ENCODE measurements around the gene WDR33.

WDR33 gene

GRCh38 chr2:127733816-127734537, 77.0 kb downstream of the WDR33 start:
- no peaks in the 10 kb centered on the region for H3K4me1 ChIP-seq (ENCODE audit: insufficient read depth, low read length)
- peaks cover 17% of the 10 kb centered on the region; the same call in 1 of the 2 replicates for H3K36me3 ChIP-seq (ENCODE audit: insufficient read depth, low read depth, low read length)
- H3K9me3 ChIP-seq (ENCODE audit: insufficient read depth, low read depth, low read length), result no peaks in the 10 kb centered on the region
- H3K9ac ChIP-seq (ENCODE audit: low read depth, low read length), result no peak overlapping the region
- H3K27ac ChIP-seq (ENCODE audit: low read length), result no peak overlapping the region
- H3K27me3 ChIP-seq (ENCODE audit: insufficient read depth, low read length), result no peaks in the 10 kb centered on the region
- H3K4me3 ChIP-seq (ENCODE audit: low read length), result no peak overlapping the region

GRCh38 chr2:127733113-127733815, 77.7 kb downstream of the WDR33 start:
- no peak overlapping the region for H3K9ac ChIP-seq (ENCODE audit: low read depth, low read length)
- H3K36me3 ChIP-seq (ENCODE audit: insufficient read depth, low read depth, low read length), result peaks cover 10% of the 10 kb centered on the region; the same call in 1 of the 2 replicates
- H3K27me3 ChIP-seq (ENCODE audit: insufficient read depth, low read length), result no peaks in the 10 kb centered on the region
- no peak overlapping the region for H3K27ac ChIP-seq (ENCODE audit: low read length)
- no peaks in the 10 kb centered on the region for H3K9me3 ChIP-seq (ENCODE audit: insufficient read depth, low read depth, low read length)
- no peaks in the 10 kb centered on the region for H3K4me1 ChIP-seq (ENCODE audit: insufficient read depth, low read length)
- no peak overlapping the region for H3K4me3 ChIP-seq (ENCODE audit: low read length)

- Histone ChIP-seq H3K36me3 (ENCODE audit: insufficient read depth, low read depth, low read length) (peaks cover 36% of the 10 kb centered on the region), H3K9ac (ENCODE audit: low read depth, low read length) (no peak overlapping the region)
Observed at GRCh38 chr2:127726158-127726880, 84.7 kb downstream of the WDR33 start.

GRCh38 chr2:127722807-127723206, 88.2 kb downstream of the WDR33 start:
- Histone ChIP-seq H3K9ac (ENCODE audit: low read depth, low read length) (no peak overlapping the region), H3K36me3 (ENCODE audit: insufficient read depth, low read depth, low read length) (peaks cover 71% of the 10 kb centered on the region), H3K4me3 (ENCODE audit: low read length) (no peak overlapping the region), H3K4me1 (ENCODE audit: insufficient read depth, low read length) (no peaks in the 10 kb centered on the region), H3K27me3 (ENCODE audit: insufficient read depth, low read length) (no peaks in the 10 kb centered on the region), H3K27ac (ENCODE audit: low read length) (no peak overlapping the region), H3K9me3 (ENCODE audit: insufficient read depth, low read depth, low read length) (no peaks in the 10 kb centered on the region)

More at GRCh38 chr2:127726158-127726880, 84.7 kb downstream of the WDR33 start:
- Histone ChIP-seq H3K9me3 (ENCODE audit: insufficient read depth, low read depth, low read length) (no peaks in the 10 kb centered on the region), H3K27me3 (ENCODE audit: insufficient read depth, low read length) (no peaks in the 10 kb centered on the region), H3K4me3 (ENCODE audit: low read length) (no peak overlapping the region), H3K27ac (ENCODE audit: low read length) (no peak overlapping the region), H3K4me1 (ENCODE audit: insufficient read depth, low read length) (no peaks in the 10 kb centered on the region)

- Histone ChIP-seq H3K4me3 (ENCODE audit: low read length) (no peak overlapping the region), H3K4me1 (ENCODE audit: insufficient read depth, low read length) (no peaks in the 10 kb centered on the region), H3K9ac (ENCODE audit: low read depth, low read length) (no peak overlapping the region), H3K27ac (ENCODE audit: low read length) (no peak overlapping the region), H3K36me3 (ENCODE audit: insufficient read depth, low read depth, low read length) (peaks cover 80% of the 10 kb centered on the region), H3K27me3 (ENCODE audit: insufficient read depth, low read length) (no peaks in the 10 kb centered on the region), H3K9me3 (ENCODE audit: insufficient read depth, low read depth, low read length) (no peaks in the 10 kb centered on the region)
Observed at GRCh38 chr2:127721978-127722355, 89.0 kb downstream of the WDR33 start.

- Histone ChIP-seq H3K4me1 (ENCODE audit: insufficient read depth, low read length) (no peaks in the 10 kb centered on the region), H3K9ac (ENCODE audit: low read depth, low read length) (no peak overlapping the region), H3K4me3 (ENCODE audit: low read length) (no peak overlapping the region), H3K27me3 (ENCODE audit: insufficient read depth, low read length) (no peaks in the 10 kb centered on the region), H3K36me3 (ENCODE audit: insufficient read depth, low read depth, low read length) (peaks cover 85% of the 10 kb centered on the region), H3K27ac (ENCODE audit: low read length) (no peak overlapping the region), H3K9me3 (ENCODE audit: insufficient read depth, low read depth, low read length) (no peaks in the 10 kb centered on the region)
Observed at GRCh38 chr2:127721311-127721977, 89.5 kb downstream of the WDR33 start.

GRCh38 chr2:127719301-127720218, 91.4 kb downstream of the WDR33 start:
- Histone ChIP-seq H3K36me3 (ENCODE audit: insufficient read depth, low read depth, low read length) (peaks cover 92% of the 10 kb centered on the region), H3K4me3 (ENCODE audit: low read length) (no peak overlapping the region), H3K9me3 (ENCODE audit: insufficient read depth, low read depth, low read length) (no peaks in the 10 kb centered on the region), H3K27ac (ENCODE audit: low read length) (no peak overlapping the region), H3K27me3 (ENCODE audit: insufficient read depth, low read length) (no peaks in the 10 kb centered on the region), H3K4me1 (ENCODE audit: insufficient read depth, low read length) (no peaks in the 10 kb centered on the region; the same call in 1 of the 2 replicates), H3K9ac (ENCODE audit: low read depth, low read length) (no peak overlapping the region)

GRCh38 chr2:127718271-127718670, 92.7 kb downstream of the WDR33 start:
- Histone ChIP-seq H3K36me3 (ENCODE audit: insufficient read depth, low read depth, low read length) (peaks cover 96% of the 10 kb centered on the region), H3K9me3 (ENCODE audit: insufficient read depth, low read depth, low read length) (no peaks in the 10 kb centered on the region), H3K27ac (ENCODE audit: low read length) (no peak overlapping the region), H3K9ac (ENCODE audit: low read depth, low read length) (no peak overlapping the region), H3K27me3 (ENCODE audit: insufficient read depth, low read length) (no peaks in the 10 kb centered on the region), H3K4me3 (ENCODE audit: low read length) (no peak overlapping the region), H3K4me1 (ENCODE audit: insufficient read depth, low read length) (no peaks in the 10 kb centered on the region; the same call in 1 of the 2 replicates)

- Histone ChIP-seq H3K9ac (ENCODE audit: low read depth, low read length) (no peak overlapping the region), H3K4me3 (ENCODE audit: low read length) (no peak overlapping the region), H3K27me3 (ENCODE audit: insufficient read depth, low read length) (no peaks in the 10 kb centered on the region), H3K27ac (ENCODE audit: low read length) (no peak overlapping the region), H3K4me1 (ENCODE audit: insufficient read depth, low read length) (no peaks in the 10 kb centered on the region; the same call in 1 of the 2 replicates), H3K9me3 (ENCODE audit: insufficient read depth, low read depth, low read length) (no peaks in the 10 kb centered on the region), H3K36me3 (ENCODE audit: insufficient read depth, low read depth, low read length) (peaks cover 84% of the 10 kb centered on the region)
Observed at GRCh38 chr2:127715778-127716449, 95.1 kb downstream of the WDR33 start.

GRCh38 chr2:127713562-127713961, 97.4 kb downstream of the WDR33 start:
- no peaks in the 10 kb centered on the region; the same call in 1 of the 2 replicates for H3K4me1 ChIP-seq (ENCODE audit: insufficient read depth, low read length)
- peaks cover 84% of the 10 kb centered on the region for H3K36me3 ChIP-seq (ENCODE audit: insufficient read depth, low read depth, low read length)
- H3K9me3 ChIP-seq (ENCODE audit: insufficient read depth, low read depth, low read length), result no peaks in the 10 kb centered on the region
- no peak overlapping the region for H3K4me3 ChIP-seq (ENCODE audit: low read length)
- no peak overlapping the region for H3K9ac ChIP-seq (ENCODE audit: low read depth, low read length)
- H3K27ac ChIP-seq (ENCODE audit: low read length), result no peak overlapping the region
- H3K27me3 ChIP-seq (ENCODE audit: insufficient read depth, low read length), result no peaks in the 10 kb centered on the region

Data from iPS-20b (cell line).